Mesenchymal stem cell (in vitro differentiated cells and primary cell): ENCODE data around the gene UBE2E2.
A peak's percentile ranks its signal among the peaks of the same experiment; 100 is the strongest.

Experiments
- DNase-seq: peaks from one replicate; pipeline ENCODE4 v3.0.0-alpha.2; 2013
- H2AFZ ChIP-seq: one replicate; pipeline ENCODE4 v1.6.1; 2013; ENCODE audit warnings: low read depth, mild to moderate bottlenecking, control low read depth, inconsistent platforms, low read length, moderate library complexity
- H2AK5ac ChIP-seq: 2 replicates; pipeline ENCODE4 v1.6.1; 2013; ENCODE audit warnings: low read length, moderate library complexity, mild to moderate bottlenecking, inconsistent platforms; ENCODE audit not compliant: severe bottlenecking
- H2BK120ac ChIP-seq: one replicate; pipeline ENCODE4 v1.6.1; 2013; ENCODE audit warnings: low read depth, mild to moderate bottlenecking, inconsistent platforms, low read length, moderate library complexity
- H2BK12ac ChIP-seq, 2 experiments: one replicate each; pipeline ENCODE4 v1.6.1; 2013; ENCODE audit warnings: inconsistent platforms in 2 of 2, low read length in 2 of 2, mild to moderate bottlenecking in 2 of 2, moderate library complexity in 2 of 2, control low read depth in 1 of 2
- H2BK15ac ChIP-seq: one replicate; pipeline ENCODE4 v1.6.1; 2013; ENCODE audit warnings: mild to moderate bottlenecking, low read depth, inconsistent platforms; ENCODE audit not compliant: poor library complexity, severe bottlenecking
- H2BK5ac ChIP-seq: 2 replicates; pipeline ENCODE4 v1.6.1; 2013; ENCODE audit warnings: low read depth, mild to moderate bottlenecking, low read length, control low read depth, inconsistent platforms; ENCODE audit not compliant: poor library complexity, severe bottlenecking
- H3K14ac ChIP-seq, 2 experiments: one replicate each; pipeline ENCODE4 v1.6.1; 2013; ENCODE audit warnings: inconsistent platforms in 2 of 2, low read length in 2 of 2, control low read depth in 1 of 2, mild to moderate bottlenecking in 1 of 2, moderate library complexity in 1 of 2
- H3K18ac ChIP-seq, 2 experiments: one replicate each; pipeline ENCODE4 v1.6.1; 2013; ENCODE audit warnings: inconsistent platforms in 2 of 2, low read length in 2 of 2, control low read depth in 1 of 2, low read depth in 1 of 2, mild to moderate bottlenecking in 1 of 2
- H3K23ac ChIP-seq, 2 experiments: one replicate each; pipeline ENCODE4 v1.6.1; 2013; ENCODE audit warnings: inconsistent platforms in 2 of 2, low read length in 2 of 2, mild to moderate bottlenecking in 2 of 2, moderate library complexity in 2 of 2, control low read depth in 1 of 2
- H3K27ac ChIP-seq: 2 replicates; pipeline ENCODE4 v1.5.1; 2013; ENCODE audit warnings: mild to moderate bottlenecking, moderate library complexity, low read length, control low read depth, inconsistent platforms; ENCODE audit not compliant: poor library complexity, severe bottlenecking
- H3K27me3 ChIP-seq, 2 experiments: 2 replicates each; pipeline versions ENCODE4 v1.6.1 to v1.7.0; 2013; ENCODE audit warnings: low read length in 2 of 2, mild to moderate bottlenecking in 2 of 2, moderate library complexity in 2 of 2, control low read depth in 1 of 2, inconsistent platforms in 1 of 2; ENCODE audit not compliant: control insufficient read depth in 1 of 2, insufficient read depth in 1 of 2
- H3K36me3 ChIP-seq, 2 experiments: 2 replicates each; pipeline versions ENCODE4 v1.6.1 to v1.7.0; 2013; ENCODE audit warnings: low read length in 2 of 2, control low read depth in 1 of 2, inconsistent platforms in 1 of 2, low read depth in 1 of 2, mild to moderate bottlenecking in 1 of 2; ENCODE audit not compliant: insufficient read depth in 2 of 2, control insufficient read depth in 1 of 2
- H3K4ac ChIP-seq, 2 experiments: one replicate each; pipeline ENCODE4 v1.6.1; 2013; ENCODE audit warnings: inconsistent platforms in 2 of 2, low read length in 2 of 2, mild to moderate bottlenecking in 2 of 2, moderate library complexity in 2 of 2, control low read depth in 1 of 2, low read depth in 1 of 2
- H3K4me1 ChIP-seq: 2 replicates; pipeline ENCODE4 v1.6.1; 2013; ENCODE audit warnings: low read depth, low read length, control low read depth; ENCODE audit not compliant: control insufficient read depth, insufficient read depth
- H3K4me2 ChIP-seq: 2 replicates; pipeline ENCODE4 v1.6.1; 2013; ENCODE audit warnings: low read length, mild to moderate bottlenecking, inconsistent platforms; ENCODE audit not compliant: poor library complexity, severe bottlenecking
- H3K4me3 ChIP-seq, 2 experiments: 2 replicates each; pipeline versions ENCODE4 v1.5.1 to v1.7.0; 2013; ENCODE audit warnings: low read length in 2 of 2, mild to moderate bottlenecking in 2 of 2, control low read depth in 1 of 2, low read depth in 1 of 2; ENCODE audit not compliant: insufficient read depth in 1 of 2
- H3K79me1 ChIP-seq: replicated peaks from 2 replicates; pipeline ENCODE4 v1.6.1; 2013; ENCODE audit warnings: mild to moderate bottlenecking, control low read depth, low read length, inconsistent platforms; ENCODE audit not compliant: poor library complexity, severe bottlenecking
- H3K9ac ChIP-seq: 2 replicates; pipeline ENCODE4 v1.7.0; 2013; ENCODE audit warnings: mild to moderate bottlenecking, low read length, moderate library complexity
- H3K9me3 ChIP-seq: 2 replicates; pipeline ENCODE4 v1.7.0; 2013; ENCODE audit warnings: mild to moderate bottlenecking, low read length; ENCODE audit not compliant: control insufficient read depth
- H4K8ac ChIP-seq: one replicate; pipeline ENCODE4 v1.6.1; 2013; ENCODE audit warnings: inconsistent platforms, mild to moderate bottlenecking, low read length, moderate library complexity
- H4K91ac ChIP-seq: one replicate; pipeline ENCODE4 v1.6.1; 2013; ENCODE audit warnings: mild to moderate bottlenecking, low read length, inconsistent platforms
- WGBS: methylation state at CpG from one replicate; pipeline ENCODE4 v1.1.7; 2013; ENCODE audit warnings: mixed read lengths; 5-methylcytosine and 5-hydroxymethylcytosine counted together

Gene UBE2E2

DNA sequence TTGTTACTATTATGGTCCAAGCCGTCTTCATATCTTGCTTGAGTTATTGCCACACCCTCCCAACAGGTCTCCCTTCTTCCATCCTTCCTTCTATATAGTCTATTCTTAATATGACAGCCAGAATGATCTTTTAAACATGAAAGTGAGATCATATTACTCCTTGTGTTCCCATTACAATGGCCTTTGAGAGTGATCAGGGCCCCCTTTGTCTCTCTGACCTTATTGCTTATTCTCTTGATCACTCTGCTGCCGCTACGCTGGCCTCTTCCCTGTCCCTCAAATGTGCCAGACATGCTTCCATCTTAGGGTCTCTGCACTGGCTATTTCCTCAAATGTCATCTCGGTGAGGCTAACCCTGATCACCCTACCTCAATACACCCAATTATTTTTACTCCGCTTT is 38.1 kb downstream of the UBE2E2 start:
- Histone ChIP-seq H3K4ac (no peak overlapping the region), H4K8ac (no peak overlapping the region), H3K14ac (no peak overlapping the region), H3K9ac (no peak overlapping the region), H3K4me1 (no peaks in the 10 kb centered on the region), H2AFZ (no peak overlapping the region), H3K23ac (no peak overlapping the region), H3K79me1 (peaks cover 14% of the 10 kb centered on the region), H3K36me3 (no peaks in the 10 kb centered on the region), H2BK12ac (no peak overlapping the region), H3K9me3 (no peaks in the 10 kb centered on the region), H2AK5ac (no peak overlapping the region), H2BK120ac (no peak overlapping the region), H3K4me3 (no peak overlapping the region), H4K91ac (no peak overlapping the region), H3K4me2 (no peak overlapping the region), H3K27ac (no peak overlapping the region), H3K18ac (no peak overlapping the region), H2BK5ac (no peak overlapping the region), H2BK15ac (no peak overlapping the region), H3K27me3 (no peaks in the 10 kb centered on the region)
- DNase-seq, result no peak
- WGBS, result 91% methylated on average over 4 of the region's 5 CpGs

DNA sequence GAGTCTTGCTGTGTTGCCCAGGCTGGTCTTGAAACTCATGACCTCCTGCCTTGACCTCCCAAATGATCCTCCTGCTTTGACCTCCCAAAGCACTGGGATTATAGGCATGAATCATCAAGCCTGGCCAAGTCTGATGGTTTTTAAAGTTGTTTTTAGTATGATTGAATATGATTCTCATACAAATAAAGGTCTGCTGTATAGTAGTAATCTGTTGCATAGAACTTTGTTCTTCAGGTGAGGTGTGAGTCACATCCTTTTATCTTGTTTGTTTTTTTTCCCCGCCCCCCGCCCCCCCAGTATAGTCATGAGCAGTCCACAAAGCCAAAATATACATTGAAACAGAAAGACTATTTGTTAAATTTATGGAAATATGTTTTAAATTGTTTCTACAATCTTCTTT is 39.0 kb downstream of the UBE2E2 start:
- Histone ChIP-seq H3K36me3 (no peaks in the 10 kb centered on the region), H2BK15ac (no peak overlapping the region), H3K9me3 (no peaks in the 10 kb centered on the region), H2BK12ac (no peak overlapping the region), H3K27ac (no peak overlapping the region), H3K4me2 (no peak overlapping the region), H2AFZ (no peak overlapping the region), H4K91ac (no peak overlapping the region), H3K27me3 (no peaks in the 10 kb centered on the region), H3K4me1 (peaks cover 2% of the 10 kb centered on the region), H3K14ac (no peak overlapping the region), H3K4me3 (no peak overlapping the region), H3K18ac (no peak overlapping the region), H3K9ac (no peak overlapping the region), H2AK5ac (no peak overlapping the region), H3K23ac (no peak overlapping the region), H2BK120ac (no peak overlapping the region), H3K4ac (no peak overlapping the region), H3K79me1 (peaks cover 12% of the 10 kb centered on the region), H4K8ac (no peak overlapping the region), H2BK5ac (no peak overlapping the region)
- no peak for DNase-seq
- no CpG with 5 or more reads among the region's 2 CpGs for WGBS

DNA sequence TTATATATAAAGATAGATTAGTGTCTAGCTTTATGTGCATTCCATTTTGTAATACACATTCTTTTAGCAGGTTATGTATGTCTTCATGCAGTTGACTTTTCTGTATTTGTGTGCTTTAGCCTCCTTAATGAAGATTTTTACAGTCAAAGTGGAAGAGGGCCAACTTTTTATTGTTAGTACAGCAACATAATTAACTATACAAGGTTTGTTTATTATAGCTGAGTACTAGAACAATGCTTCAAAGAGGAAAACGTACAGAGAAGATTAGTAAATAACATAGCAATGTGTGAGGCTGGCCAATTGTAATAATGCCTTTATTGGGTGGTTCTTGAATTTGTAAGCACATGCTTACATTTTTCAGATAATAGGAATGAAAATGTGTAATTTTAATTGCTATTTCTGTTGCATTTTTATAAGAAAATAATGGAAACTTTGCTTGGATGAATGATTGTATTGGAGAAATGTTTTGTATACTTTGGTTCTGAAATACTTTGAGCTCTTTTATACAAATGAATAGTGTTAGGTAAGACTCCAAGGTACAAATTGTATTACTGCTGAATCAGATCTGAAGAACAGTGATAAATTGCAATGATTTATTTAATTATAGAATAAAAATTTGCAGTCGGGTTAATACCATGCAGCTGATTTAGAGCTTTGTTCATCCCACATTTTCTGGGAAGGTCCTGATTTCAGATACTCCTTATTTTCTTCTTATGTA is 41.4 kb downstream of the UBE2E2 start:
- Histone ChIP-seq H2BK5ac (no peak overlapping the region), H3K27me3 (no peaks in the 10 kb centered on the region), H3K18ac (no peak overlapping the region), H3K4me1 (peaks cover 5% of the 10 kb centered on the region), H3K4me2 (no peak overlapping the region), H3K23ac (no peak overlapping the region), H3K14ac (no peak overlapping the region), H3K36me3 (no peaks in the 10 kb centered on the region), H3K4ac (no peak overlapping the region), H3K9me3 (no peaks in the 10 kb centered on the region), H3K79me1 (peaks cover 12% of the 10 kb centered on the region), H4K8ac (no peak overlapping the region), H3K9ac (no peak overlapping the region), H2AFZ (no peak overlapping the region), H2BK15ac (no peak overlapping the region), H2BK120ac (no peak overlapping the region), H2BK12ac (no peak overlapping the region), H2AK5ac (no peak overlapping the region), H3K4me3 (no peak overlapping the region), H4K91ac (no peak overlapping the region), H3K27ac (no peak overlapping the region)
- 54% methylated on average over 1 of the region's 2 CpGs for WGBS
- no peak for DNase-seq

DNA sequence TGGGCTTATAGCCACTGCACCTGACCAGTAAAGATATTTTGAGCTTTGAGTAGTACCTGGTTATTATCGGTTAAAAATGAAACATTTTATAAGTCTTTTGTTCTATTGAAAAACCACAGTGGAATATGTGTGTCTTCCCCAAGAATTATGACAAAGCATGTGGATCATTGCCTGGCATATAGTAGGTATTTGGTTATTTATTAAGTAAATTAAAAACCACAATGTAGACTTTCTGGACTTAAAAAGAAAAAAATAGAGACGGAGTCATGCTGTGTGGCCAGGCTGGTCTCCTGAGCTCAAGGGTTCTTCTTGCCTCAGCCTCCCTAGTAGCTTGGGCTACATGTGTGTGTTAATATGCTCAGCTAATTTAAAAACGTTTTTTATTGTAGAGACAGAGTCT is 43.5 kb downstream of the UBE2E2 start:
- no peak overlapping the region for H2BK15ac ChIP-seq
- no peak overlapping the region for H2BK5ac ChIP-seq
- H2BK12ac ChIP-seq, result no peak overlapping the region
- no peak overlapping the region for H2AK5ac ChIP-seq
- no peak overlapping the region for H3K18ac ChIP-seq
- H3K4ac ChIP-seq, result no peak overlapping the region
- H3K4me3 ChIP-seq, result no peak overlapping the region
- no peak overlapping the region for H3K4me2 ChIP-seq
- no peak overlapping the region for H3K14ac ChIP-seq
- no peak overlapping the region for H4K91ac ChIP-seq
- H3K9ac ChIP-seq, result no peak overlapping the region
- peak overlapping the region; percentile 67 for H3K27ac ChIP-seq
- DNase-seq, result no peak
- no peak overlapping the region for H4K8ac ChIP-seq
- no peak overlapping the region for H2AFZ ChIP-seq
- WGBS, result 95% methylated on average over 3 of the region's 3 CpGs
- no peak overlapping the region for H3K23ac ChIP-seq
- H3K4me1 ChIP-seq, result peaks cover 5% of the 10 kb centered on the region
- H2BK120ac ChIP-seq, result no peak overlapping the region
- H3K9me3 ChIP-seq, result no peaks in the 10 kb centered on the region
- H3K36me3 ChIP-seq, result no peaks in the 10 kb centered on the region
- no peaks in the 10 kb centered on the region for H3K27me3 ChIP-seq
- H3K79me1 ChIP-seq, result peaks cover 11% of the 10 kb centered on the region
